Measurements from ENCODE around the gene ARAF. TPM values are rescaled to one million over a fixed set of nuclear protein-coding genes. Genes with fewer than 3 reads are reported as not detected.

Gene ARAF
- total RNA-seq, 1 experiment from 2014 or later, result 35.4 TPM

DNA sequence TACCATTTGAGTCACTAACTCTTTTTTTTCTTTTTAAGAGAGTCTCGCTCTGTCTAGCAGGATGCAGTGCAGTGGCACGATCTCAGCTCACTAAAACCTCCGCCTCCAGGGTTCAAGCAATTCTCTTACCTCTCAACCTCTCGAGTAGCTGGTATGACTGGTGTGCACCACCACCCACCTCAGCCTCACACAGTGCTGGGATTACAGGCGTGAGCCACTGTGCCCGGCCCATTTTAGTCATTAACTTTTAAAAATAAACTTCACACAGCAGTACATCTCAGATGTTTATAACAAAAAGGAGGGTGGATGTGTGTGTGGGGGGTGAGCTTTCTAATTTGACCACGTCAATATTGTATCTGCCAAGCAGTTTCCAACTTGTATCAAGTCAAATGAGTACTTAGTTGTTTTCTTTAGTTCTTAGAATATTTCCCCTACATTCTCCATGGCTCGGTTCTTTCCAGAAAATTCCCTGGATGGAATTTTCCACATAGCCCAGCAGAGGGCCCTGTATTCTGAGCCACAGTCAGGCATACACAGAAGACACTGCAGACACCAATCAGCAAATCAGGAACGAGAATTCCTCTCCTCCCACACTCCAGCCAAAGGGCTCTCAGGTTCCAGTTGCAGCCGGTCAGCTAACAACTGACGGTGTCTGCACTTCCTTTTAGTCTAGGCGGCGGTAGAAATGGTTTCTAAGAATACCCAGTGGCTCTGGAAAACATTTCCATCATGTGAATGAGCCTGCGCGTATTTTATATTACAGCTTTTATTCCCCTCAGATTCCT is 20.1 kb upstream of the ARAF start:
- BruUV-seq (replicated peaks), result no TSS peak
- H3K4me1 ChIP-seq (ENCODE audit: control insufficient read depth in 1 of 2, insufficient read depth in 2 of 2, low read length in 2 of 2), result peaks cover 5 to 14% of the 10 kb centered on the region in 2 experiments; a peak in 3 of 4 replicates
- intact Hi-C loops (cut with micrococcal nuclease), result no loop called here
- ATAC-seq (peak; percentile 100), DNase-seq (ENCODE audit: low read depth, low spot score) (peak; percentile 78)
- no peaks in the 10 kb centered on the region for H3K79me2 ChIP-seq (ENCODE audit: insufficient read depth, low read length)
- H3K9me2 ChIP-seq (ENCODE audit: insufficient read depth), result no peaks in the 10 kb centered on the region
- no peaks in the 10 kb centered on the region for H3K36me3 ChIP-seq (ENCODE audit: control insufficient read depth in 1 of 2, insufficient read depth in 2 of 2, low read length in 2 of 2)
- no peaks in the 10 kb centered on the region for H3K9me3 ChIP-seq (ENCODE audit: control insufficient read depth in 1 of 2, insufficient read depth in 1 of 2, low read depth in 1 of 2, low read length in 2 of 2)
- H2AFZ ChIP-seq (ENCODE audit: low read depth, low read length, poor library complexity, severe bottlenecking), result peak overlapping the region; percentile 61
- H3K9ac ChIP-seq (ENCODE audit: low read length), result peak overlapping the region; percentile 46; the same call in 1 of the 2 replicates
- ChIA-PET RAD21 (ENCODE audit: low non-redundant PET in 1 of 2, low total read pairs in 2 of 2, uncharacterized antibody in 2 of 2, unreplicated experiment in 2 of 2) (interaction anchor here in 1 of 2 experiments (0.5 kb wide), 1 partner anchor 381 kb away, joined by 3 read pairs; no protein-coding TSS in a partner anchor), CTCF (interaction anchor here (0.7 to 1.3 kb wide), 5 partner anchors 13 to 350 kb away, joined by 3 to 5 read pairs (median 4); no protein-coding TSS in a partner anchor), POLR2A (no interaction called here)
- H4K20me1 ChIP-seq (ENCODE audit: insufficient read depth), result no peaks in the 10 kb centered on the region
- H3K4me2 ChIP-seq (ENCODE audit: low read length), result peak overlapping the region; percentile 53
- peak overlapping the region in 1 of 2 experiments; percentile 16; a peak in 1 of 4 replicates for H3K4me3 ChIP-seq (replicated peaks in 1 of 2; ENCODE audit: low read depth in 1 of 2, low read length in 2 of 2)
- peak overlapping the region; percentile 59; the same call in 1 of the 2 replicates for H3K27ac ChIP-seq (ENCODE audit: low read depth, low read length)
- H3K27me3 ChIP-seq (ENCODE audit: insufficient read depth, low read length), result no peaks in the 10 kb centered on the region
- TF ChIP-seq YY1 (IDR thresholded peaks at IDR 0.05; ENCODE audit: extremely low read depth, insufficient replicate concordance, low read depth, low read length) (no peak), CEBPB (IDR thresholded peaks at IDR 0.05; ENCODE audit: low read depth) (no peak), SIN3A (IDR thresholded peaks at IDR 0.05; ENCODE audit: low read depth) (no peak), POLR2A (IDR thresholded peaks at IDR 0.05; ENCODE audit: borderline replicate concordance, extremely low read depth, insufficient read depth, insufficient read length) (no peak), ZBTB33 (IDR thresholded peaks at IDR 0.05; ENCODE audit: extremely low read depth, insufficient replicate concordance, low read length) (no peak), POLR2AphosphoS5 (IDR thresholded peaks at IDR 0.05; ENCODE audit: low read depth, low read length) (peak; percentile 69), EZH2phosphoT487 (IDR thresholded peaks at IDR 0.05; ENCODE audit: borderline replicate concordance) (no peak), EGR1 (IDR thresholded peaks at IDR 0.05; ENCODE audit: low read depth) (peak; percentile 52; the same call in 1 of the 2 replicates), RAD21 (IDR thresholded peaks at IDR 0.05; ENCODE audit: low read depth) (peak; percentile 68), TCF7L2 (IDR thresholded peaks at IDR 0.05; ENCODE audit: borderline replicate concordance, extremely low read depth, insufficient read depth, insufficient read length) (no peak), ZNF274 (IDR thresholded peaks at IDR 0.05; ENCODE audit: low read depth, low read length) (no peak), SP1 (IDR thresholded peaks at IDR 0.05; ENCODE audit: low read depth) (0 out of 2 replicates have a peak, but pooled peaks have one; percentile 29), CBX3 (IDR thresholded peaks at IDR 0.05; ENCODE audit: low read depth) (no peak), FOSL1 (IDR thresholded peaks at IDR 0.05; ENCODE audit: low read depth) (no peak), ZFX (IDR thresholded peaks at IDR 0.05) (no peak), SRF (IDR thresholded peaks at IDR 0.05; ENCODE audit: low read depth) (no peak), MAX (IDR thresholded peaks at IDR 0.05) (no peak), EZH2 (IDR thresholded peaks at IDR 0.05) (no peak)
- TF ChIP-seq, protein P1, sequence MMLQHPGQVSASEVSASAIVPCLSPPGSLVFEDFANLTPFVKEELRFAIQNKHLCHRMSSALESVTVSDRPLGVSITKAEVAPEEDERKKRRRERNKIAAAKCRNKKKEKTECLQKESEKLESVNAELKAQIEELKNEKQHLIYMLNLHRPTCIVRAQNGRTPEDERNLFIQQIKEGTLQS (IDR thresholded peaks at IDR 0.05), result no peak
- TF ChIP-seq, protein P2, sequence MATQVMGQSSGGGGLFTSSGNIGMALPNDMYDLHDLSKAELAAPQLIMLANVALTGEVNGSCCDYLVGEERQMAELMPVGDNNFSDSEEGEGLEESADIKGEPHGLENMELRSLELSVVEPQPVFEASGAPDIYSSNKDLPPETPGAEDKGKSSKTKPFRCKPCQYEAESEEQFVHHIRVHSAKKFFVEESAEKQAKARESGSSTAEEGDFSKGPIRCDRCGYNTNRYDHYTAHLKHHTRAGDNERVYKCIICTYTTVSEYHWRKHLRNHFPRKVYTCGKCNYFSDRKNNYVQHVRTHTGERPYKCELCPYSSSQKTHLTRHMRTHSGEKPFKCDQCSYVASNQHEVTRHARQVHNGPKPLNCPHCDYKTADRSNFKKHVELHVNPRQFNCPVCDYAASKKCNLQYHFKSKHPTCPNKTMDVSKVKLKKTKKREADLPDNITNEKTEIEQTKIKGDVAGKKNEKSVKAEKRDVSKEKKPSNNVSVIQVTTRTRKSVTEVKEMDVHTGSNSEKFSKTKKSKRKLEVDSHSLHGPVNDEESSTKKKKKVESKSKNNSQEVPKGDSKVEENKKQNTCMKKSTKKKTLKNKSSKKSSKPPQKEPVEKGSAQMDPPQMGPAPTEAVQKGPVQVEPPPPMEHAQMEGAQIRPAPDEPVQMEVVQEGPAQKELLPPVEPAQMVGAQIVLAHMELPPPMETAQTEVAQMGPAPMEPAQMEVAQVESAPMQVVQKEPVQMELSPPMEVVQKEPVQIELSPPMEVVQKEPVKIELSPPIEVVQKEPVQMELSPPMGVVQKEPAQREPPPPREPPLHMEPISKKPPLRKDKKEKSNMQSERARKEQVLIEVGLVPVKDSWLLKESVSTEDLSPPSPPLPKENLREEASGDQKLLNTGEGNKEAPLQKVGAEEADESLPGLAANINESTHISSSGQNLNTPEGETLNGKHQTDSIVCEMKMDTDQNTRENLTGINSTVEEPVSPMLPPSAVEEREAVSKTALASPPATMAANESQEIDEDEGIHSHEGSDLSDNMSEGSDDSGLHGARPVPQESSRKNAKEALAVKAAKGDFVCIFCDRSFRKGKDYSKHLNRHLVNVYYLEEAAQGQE (IDR thresholded peaks at IDR 0.05; ENCODE audit: low read depth), result no peak

Data from HCT116 (cell line).